NT2/D1 (cell line): ENCODE results near the gene RPP30.

Source experiments
- SUZ12 ChIP-seq: IDR thresholded peaks from 2 replicates; pipeline ENCODE4 v1.6.1; 2011; ENCODE audit not compliant: insufficient read length, insufficient read depth; ENCODE audit errors: extremely low read depth
- YY1 ChIP-seq: IDR thresholded peaks from 2 replicates; pipeline ENCODE4 v1.6.1; 2011; ENCODE audit not compliant: insufficient read length, insufficient read depth

- TF ChIP-seq SUZ12 (no peak), YY1 (no peak)
These were observed 43.9 kb downstream of the RPP30 start for GRCh38 chr10:90915766-90916075.
